Esophagus squamous epithelium (tissue), 5 donors: ENCODE data around the gene SPACA7. TPM values are rescaled to one million over a fixed set of nuclear protein-coding genes. Genes with fewer than 3 reads are reported as not detected.

Experiments used
- DNase-seq: peaks from one replicate; lab custom pipeline; 2025; lab: John Stamatoyannopoulos, UW
- H3K27ac ChIP-seq, 4 donors: fragments of 200-600 bp; sonication (generic); one replicate each; pipeline ENCODE4 v1.5.1; 2016 to 2019; ENCODE audit warnings: mild to moderate bottlenecking in 1 of 4
- H3K27me3 ChIP-seq, 4 donors: fragments of 200-600 bp; sonication (generic); 1 replicate in 3 of 4; 2 replicates in 1 of 4; pipeline versions ENCODE4 v1.5.1 to v1.6.0; 2017 to 2021; ENCODE audit warnings: antibody characterized with exemption in 1 of 4
- H3K36me3 ChIP-seq, 3 donors: fragments of 200-600 bp; sonication (generic); one replicate each; pipeline ENCODE4 v1.5.1; 2016 to 2019
- H3K4me1 ChIP-seq, 3 donors: fragments of 200-600 bp; sonication (generic); one replicate each; pipeline ENCODE4 v1.5.1; 2017 to 2019
- H3K4me3 ChIP-seq, 4 donors: fragments of 200-600 bp; sonication (generic); 1 replicate in 3 of 4; 2 replicates in 1 of 4; pipeline ENCODE4 v1.5.1; 2016 to 2019; ENCODE audit warnings: mild to moderate bottlenecking in 2 of 4, moderate library complexity in 1 of 4
- H3K9me3 ChIP-seq, 3 donors: fragments of 200-600 bp; sonication (generic); one replicate each; pipeline ENCODE4 v1.5.1; 2016 to 2019
- POLR2A ChIP-seq, 4 donors: fragments of 450-650 bp; IDR thresholded peaks; one replicate each; pipeline ENCODE4 v1.6.1; 2017; ENCODE audit warnings: antibody characterized with exemption in 4 of 4, mild to moderate bottlenecking in 4 of 4, moderate library complexity in 3 of 4
- WGBS, 2 donors: methylation state at CpG; one replicate each; pipeline ENCODE4 v1.1.5; 2018; 5-methylcytosine and 5-hydroxymethylcytosine counted together
- intact Hi-C: fragments of 100-400 bp; cut with DNase I; formaldehyde crosslinking; loops from one replicate; pipeline ENCODE4 v1.15.0; 2022
- total RNA-seq, 4 donors: library from RNA; depleted of rRNA; stranded (reverse); fragments of >200 nt; gene quantifications; one replicate each; pipeline ENCODE4 v1.1.0, GENCODE V29; 2016
- TF ChIP-seq, protein P1 (sequence below), 6 experiments: fragments of 450-650 bp in 4 of 6; fragments of 200-600 bp in 2 of 6; sonication (generic) in 2 of 6; IDR thresholded peaks; one replicate each; pipeline ENCODE4 v1.5.1; 2016 to 2019; ENCODE audit warnings: antibody characterized with exemption in 6 of 6, mild to moderate bottlenecking in 4 of 6, moderate library complexity in 4 of 6
- donor health status: DM: yes; HTN: yes; CAD: no.

The SPACA7 gene
- total RNA-seq, 4 donors from 2014 or later: not detected

DNA sequence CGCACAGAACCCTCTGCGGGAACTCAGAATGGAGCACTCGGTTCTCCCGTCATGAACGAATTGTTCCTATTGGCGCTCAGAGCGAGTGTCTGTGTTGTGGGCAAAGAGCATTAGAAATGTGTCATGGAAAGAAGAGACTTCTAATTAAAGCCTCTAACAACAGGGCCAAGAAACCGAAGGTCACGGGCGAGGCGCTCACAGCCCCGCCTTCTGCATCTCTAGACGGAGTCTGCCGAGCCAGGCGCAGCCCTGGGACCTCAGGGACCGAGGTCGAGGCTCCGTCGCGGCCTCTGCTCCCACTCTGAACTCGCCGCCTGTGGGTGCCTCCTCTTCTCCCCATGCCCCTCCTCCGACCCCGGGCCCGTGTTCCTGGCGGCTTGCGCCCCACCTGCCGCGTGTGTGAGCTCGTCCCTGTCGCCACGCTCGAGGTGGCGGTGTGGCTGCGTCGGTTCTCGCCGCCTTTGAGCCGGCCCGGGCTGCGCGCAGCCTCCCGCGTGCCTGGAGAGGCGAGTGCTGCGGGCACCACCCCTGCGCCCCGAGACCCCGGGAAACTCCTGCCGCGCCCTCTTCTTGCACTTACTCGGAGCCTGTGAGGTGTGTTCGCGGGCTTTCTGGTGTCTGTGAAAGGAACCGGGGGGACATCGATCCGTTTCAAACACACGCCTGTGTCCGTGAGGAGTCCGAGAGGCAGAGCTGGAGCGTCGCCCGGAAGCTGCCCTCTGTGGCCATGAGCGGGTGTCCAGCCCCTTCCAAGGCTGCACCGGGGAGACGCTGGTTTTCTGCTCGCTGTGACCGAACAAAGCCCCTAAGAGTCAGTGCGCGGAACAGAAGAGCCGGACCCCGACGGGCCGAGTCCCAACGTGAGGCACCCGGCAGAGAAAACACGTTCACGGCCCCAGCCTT, 45.4 kb upstream of the SPACA7 start:
- whole genome bisulfite sequencing, 2 donors: 24 to 27% methylated on average over 20 to 38 of the region's 78 CpGs
- DNase-seq: no peak
- TF ChIP-seq POLR2A (IDR thresholded peaks at IDR 0.05): no peak
- TF ChIP-seq, protein P1, sequence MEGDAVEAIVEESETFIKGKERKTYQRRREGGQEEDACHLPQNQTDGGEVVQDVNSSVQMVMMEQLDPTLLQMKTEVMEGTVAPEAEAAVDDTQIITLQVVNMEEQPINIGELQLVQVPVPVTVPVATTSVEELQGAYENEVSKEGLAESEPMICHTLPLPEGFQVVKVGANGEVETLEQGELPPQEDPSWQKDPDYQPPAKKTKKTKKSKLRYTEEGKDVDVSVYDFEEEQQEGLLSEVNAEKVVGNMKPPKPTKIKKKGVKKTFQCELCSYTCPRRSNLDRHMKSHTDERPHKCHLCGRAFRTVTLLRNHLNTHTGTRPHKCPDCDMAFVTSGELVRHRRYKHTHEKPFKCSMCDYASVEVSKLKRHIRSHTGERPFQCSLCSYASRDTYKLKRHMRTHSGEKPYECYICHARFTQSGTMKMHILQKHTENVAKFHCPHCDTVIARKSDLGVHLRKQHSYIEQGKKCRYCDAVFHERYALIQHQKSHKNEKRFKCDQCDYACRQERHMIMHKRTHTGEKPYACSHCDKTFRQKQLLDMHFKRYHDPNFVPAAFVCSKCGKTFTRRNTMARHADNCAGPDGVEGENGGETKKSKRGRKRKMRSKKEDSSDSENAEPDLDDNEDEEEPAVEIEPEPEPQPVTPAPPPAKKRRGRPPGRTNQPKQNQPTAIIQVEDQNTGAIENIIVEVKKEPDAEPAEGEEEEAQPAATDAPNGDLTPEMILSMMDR (IDR thresholded peaks at IDR 0.05): no peak
- intact Hi-C loops: no loop called here
- H3K4me1 ChIP-seq: peaks cover 0 to 8% (median 0%) of the 10 kb centered on the region in 3 donors
- peak overlapping the region in 1 of 4 donors; percentile 3 for H3K4me3 ChIP-seq
- peaks cover 0 to 72% (median 9%) of the 10 kb centered on the region in 4 donors for H3K27me3 ChIP-seq
- no peaks in the 10 kb centered on the region for H3K36me3 ChIP-seq
- H3K27ac ChIP-seq: no peak overlapping the region
- H3K9me3 ChIP-seq: no peaks in the 10 kb centered on the region

DNA sequence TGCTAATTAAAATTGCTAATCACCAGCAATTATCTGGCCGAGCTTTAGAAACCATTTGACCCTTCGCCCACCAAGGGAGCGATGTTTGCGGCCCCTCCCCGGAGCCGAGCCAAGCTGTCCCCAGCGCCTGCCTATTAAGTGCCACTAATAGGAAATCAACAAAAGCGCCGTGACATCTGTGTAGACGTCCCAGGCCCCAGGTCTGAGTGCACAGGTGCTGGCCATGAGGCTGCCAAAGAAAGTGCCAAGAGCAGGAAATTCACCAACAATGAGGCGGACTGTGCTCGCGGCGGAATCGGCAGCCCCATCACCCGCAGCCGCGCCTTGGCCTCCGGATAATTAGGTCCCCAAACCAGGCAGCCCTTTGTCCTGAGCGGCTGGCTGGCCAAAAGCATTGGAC, 44.5 kb upstream of the SPACA7 start:
- Histone ChIP-seq H3K27me3 (peaks cover 0 to 69% (median 9%) of the 10 kb centered on the region in 4 donors), H3K36me3 (no peaks in the 10 kb centered on the region), H3K4me1 (peaks cover 0 to 8% (median 0%) of the 10 kb centered on the region in 3 donors), H3K27ac (no peak overlapping the region), H3K4me3 (no peak overlapping the region), H3K9me3 (peaks cover 0 to 7% (median 0%) of the 10 kb centered on the region in 3 donors)
- WGBS, 2 donors: 16 to 24% methylated on average over 6 to 14 of the region's 20 CpGs
- no peak for DNase-seq
- intact Hi-C loops: no loop called here
- TF ChIP-seq, protein P1 (IDR thresholded peaks at IDR 0.05): no peak
- no peak for TF ChIP-seq POLR2A (IDR thresholded peaks at IDR 0.05)

DNA sequence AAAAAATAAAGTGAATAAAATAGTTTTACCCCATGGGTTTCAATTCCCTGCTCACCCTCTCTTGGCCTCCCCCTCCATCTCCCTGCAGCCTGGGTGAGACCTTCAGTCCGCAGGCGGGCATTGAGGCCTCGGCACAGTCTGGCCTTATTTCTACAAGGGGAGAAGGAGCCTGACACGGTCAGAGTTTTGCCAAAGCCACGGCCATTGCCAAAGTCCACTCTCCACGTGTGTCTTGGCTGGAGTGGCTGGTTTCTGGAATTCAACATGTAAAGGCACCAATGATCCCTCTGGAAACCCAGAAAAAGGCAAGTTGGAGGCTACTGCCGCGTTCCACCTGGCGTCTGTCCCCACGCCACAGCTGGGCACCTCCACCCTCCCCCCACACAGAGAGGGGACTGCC, 43.4 kb upstream of the SPACA7 start:
- H3K27me3 ChIP-seq: peaks cover 0 to 69% (median 9%) of the 10 kb centered on the region in 4 donors
- TF ChIP-seq, protein P1 (IDR thresholded peaks at IDR 0.05): no peak
- no peak for TF ChIP-seq POLR2A (IDR thresholded peaks at IDR 0.05)
- no peak for DNase-seq
- WGBS, 2 donors: 69 to 80% methylated on average over 1 to 5 of the region's 10 CpGs
- H3K4me1 ChIP-seq: peaks cover 0 to 8% (median 0%) of the 10 kb centered on the region in 3 donors
- no peaks in the 10 kb centered on the region for H3K36me3 ChIP-seq
- peaks cover 0 to 7% (median 0%) of the 10 kb centered on the region in 3 donors for H3K9me3 ChIP-seq
- no peak overlapping the region for H3K27ac ChIP-seq
- no peak overlapping the region for H3K4me3 ChIP-seq
- intact Hi-C loops: no loop called here

DNA sequence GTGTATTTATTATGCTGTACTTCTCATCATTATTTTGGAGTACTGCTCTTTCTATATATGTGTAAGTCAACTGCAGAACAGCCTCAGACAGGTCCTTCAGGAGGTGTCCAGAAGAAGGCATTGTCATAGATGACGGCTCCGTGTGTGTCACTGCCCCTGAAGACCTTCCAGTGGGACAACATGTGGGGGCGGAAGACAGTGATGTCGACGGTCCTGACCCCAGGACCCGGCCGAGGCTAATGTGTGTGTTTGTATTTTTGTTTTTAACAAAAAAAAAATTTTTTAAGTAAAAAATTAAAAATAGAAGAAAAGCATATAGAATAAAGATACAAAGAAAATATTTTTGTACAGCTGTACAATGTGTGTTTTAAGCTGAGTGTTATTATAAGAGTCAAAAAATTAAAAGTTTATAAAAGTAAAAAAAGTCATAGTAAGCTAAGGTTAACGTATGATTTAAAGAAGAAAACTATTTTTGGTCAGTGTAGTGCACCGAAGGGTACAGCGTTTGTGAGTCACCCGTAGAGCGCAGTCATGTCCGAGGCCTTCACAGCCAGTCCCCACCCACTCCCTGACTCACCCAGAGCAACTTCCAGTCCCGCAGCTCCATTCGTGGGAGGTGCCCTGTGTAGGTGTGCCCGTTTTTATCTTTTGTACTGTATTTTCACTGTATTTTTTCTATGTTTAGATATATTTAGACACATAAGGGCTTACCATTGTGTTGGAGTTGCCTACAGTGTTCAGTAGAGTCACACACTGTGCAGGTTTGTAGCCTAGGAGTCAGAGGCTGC, 42.2 kb upstream of the SPACA7 start:
- H3K27ac ChIP-seq: no peak overlapping the region
- H3K9me3 ChIP-seq: peaks cover 0 to 7% (median 0%) of the 10 kb centered on the region in 3 donors
- WGBS, 2 donors: 63 to 68% methylated on average over 16 of the region's 16 CpGs
- DNase-seq: no peak
- intact Hi-C loops: no loop called here
- H3K4me3 ChIP-seq: no peak overlapping the region
- no peak for TF ChIP-seq POLR2A (IDR thresholded peaks at IDR 0.05)
- TF ChIP-seq, protein P1 (IDR thresholded peaks at IDR 0.05): no peak
- H3K36me3 ChIP-seq: no peaks in the 10 kb centered on the region
- peaks cover 0 to 64% (median 9%) of the 10 kb centered on the region in 4 donors for H3K27me3 ChIP-seq
- peaks cover 0 to 8% (median 0%) of the 10 kb centered on the region in 3 donors for H3K4me1 ChIP-seq
